Muscle layer of colon (tissue), 2 donors: ENCODE data around the gene CLDN4.
"Not testable (repeated sequence)": the region's sequence is repeated elsewhere in the genome, so short reads cannot be mapped to it uniquely, and the experiment has no call there.

ENCODE experiments used
- H3K27ac ChIP-seq: one replicate; pipeline ENCODE4 v1.7.0; 2013; ENCODE audit warnings: low read depth, mild to moderate bottlenecking, low read length, moderate library complexity
- H3K27me3 ChIP-seq, 2 donors: one replicate each; pipeline ENCODE4 v1.7.0; 2013; ENCODE audit warnings: low read length in 2 of 2, mild to moderate bottlenecking in 2 of 2; ENCODE audit not compliant: insufficient read depth in 2 of 2, control insufficient read depth in 1 of 2
- H3K36me3 ChIP-seq: one replicate; pipeline ENCODE4 v1.7.0; 2013; ENCODE audit warnings: mild to moderate bottlenecking, low read length; ENCODE audit not compliant: insufficient read depth
- H3K4me1 ChIP-seq: one replicate; pipeline ENCODE4 v1.7.0; 2013; ENCODE audit warnings: mild to moderate bottlenecking, low read length; ENCODE audit not compliant: insufficient read depth
- H3K4me3 ChIP-seq, 2 donors: one replicate each; pipeline ENCODE4 v1.7.0; 2013; ENCODE audit warnings: low read length in 2 of 2, low read depth in 1 of 2, mild to moderate bottlenecking in 1 of 2, moderate library complexity in 1 of 2
- H3K9ac ChIP-seq: one replicate; pipeline ENCODE4 v1.7.0; 2013; ENCODE audit warnings: low read length
- H3K9me3 ChIP-seq: one replicate; pipeline ENCODE4 v1.7.0; 2013; ENCODE audit warnings: mild to moderate bottlenecking, low read length
- donor health status: abdominal sarcoma.
- donor health status: Adenocarcinoma of cecum.

The CLDN4 gene

GRCh38 chr7:73830681-73831583 is at the start of gene CLDN4:
CLDN4 (plus strand) TSS chr7:73830996; CDS start chr7:73831202, 206 bp downstream.
- Histone ChIP-seq H3K36me3 (no peaks in the 10 kb centered on the region), H3K4me3 (no peak within 1 kb of the TSS), H3K9me3 (no peaks in the 10 kb centered on the region), H3K27me3 (peaks cover 6 to 9% of the 10 kb centered on the region in 2 donors), H3K27ac (no peak within 1 kb of the TSS), H3K4me1 (peaks cover 8% of the 10 kb centered on the region), H3K9ac (no peak within 1 kb of the TSS)

- no peaks in the 10 kb centered on the region for H3K4me1 ChIP-seq
- no peak overlapping the region for H3K27ac ChIP-seq
- H3K9me3 ChIP-seq = no peaks in the 10 kb centered on the region
- no peak overlapping the region for H3K9ac ChIP-seq
- no peak overlapping the region for H3K4me3 ChIP-seq
- no peaks in the 10 kb centered on the region for H3K36me3 ChIP-seq
- no peaks in the 10 kb centered on the region for H3K27me3 ChIP-seq
Measured at GRCh38 chr7:73786588-73786987, 44.2 kb upstream of the CLDN4 start.

GRCh38 chr7:73787786-73788048 is 43.1 kb upstream of the CLDN4 start:
- H3K4me3 ChIP-seq, H3K36me3 ChIP-seq, H3K9me3 ChIP-seq, H3K9ac ChIP-seq, H3K27ac ChIP-seq, H3K4me1 ChIP-seq, H3K27me3 ChIP-seq: not testable (repeated sequence)

GRCh38 chr7:73789051-73789450 is 41.7 kb upstream of the CLDN4 start:
- H3K9me3 ChIP-seq = no peaks in the 10 kb centered on the region
- no peaks in the 10 kb centered on the region for H3K36me3 ChIP-seq
- no peak overlapping the region for H3K4me3 ChIP-seq
- no peak overlapping the region for H3K27ac ChIP-seq
- H3K4me1 ChIP-seq = no peaks in the 10 kb centered on the region
- H3K27me3 ChIP-seq = no peaks in the 10 kb centered on the region
- H3K9ac ChIP-seq = no peak overlapping the region

GRCh38 chr7:73791170-73791690 is 39.6 kb upstream of the CLDN4 start:
- H3K27ac ChIP-seq, H3K9me3 ChIP-seq, H3K36me3 ChIP-seq, H3K9ac ChIP-seq, H3K4me1 ChIP-seq, H3K27me3 ChIP-seq, H3K4me3 ChIP-seq: not testable (repeated sequence)

GRCh38 chr7:73795188-73795587 is 35.6 kb upstream of the CLDN4 start:
- not testable (repeated sequence) for H3K4me3 ChIP-seq

GRCh38 chr7:73796656-73797055 is 34.1 kb upstream of the CLDN4 start:
- H3K4me1 ChIP-seq, H3K27me3 ChIP-seq, H3K9me3 ChIP-seq, H3K27ac ChIP-seq, H3K9ac ChIP-seq, H3K36me3 ChIP-seq, H3K4me3 ChIP-seq: not testable (repeated sequence)

More at GRCh38 chr7:73795188-73795587, 35.6 kb upstream of the CLDN4 start:
- not testable (repeated sequence) for H3K9me3 ChIP-seq, H3K4me1 ChIP-seq, H3K27me3 ChIP-seq, H3K27ac ChIP-seq, H3K36me3 ChIP-seq, H3K9ac ChIP-seq

GRCh38 chr7:73797176-73797575 is 33.6 kb upstream of the CLDN4 start:
- H3K9me3 ChIP-seq, H3K4me3 ChIP-seq, H3K27ac ChIP-seq, H3K9ac ChIP-seq, H3K4me1 ChIP-seq, H3K27me3 ChIP-seq, H3K36me3 ChIP-seq: not testable (repeated sequence)

GRCh38 chr7:73799282-73800141 is 31.3 kb upstream of the CLDN4 start:
- Histone ChIP-seq H3K27ac (no peak overlapping the region), H3K27me3 (no peaks in the 10 kb centered on the region), H3K9me3 (no peaks in the 10 kb centered on the region), H3K9ac (no peak overlapping the region), H3K4me1 (no peaks in the 10 kb centered on the region), H3K36me3 (no peaks in the 10 kb centered on the region), H3K4me3 (no peak overlapping the region)

GRCh38 chr7:73801577-73801976 is 29.2 kb upstream of the CLDN4 start:
- no peaks in the 10 kb centered on the region for H3K36me3 ChIP-seq
- H3K9ac ChIP-seq = no peak overlapping the region
- H3K4me3 ChIP-seq = no peak overlapping the region
- H3K4me1 ChIP-seq = no peaks in the 10 kb centered on the region
- no peak overlapping the region for H3K27ac ChIP-seq
- H3K27me3 ChIP-seq = no peaks in the 10 kb centered on the region
- no peaks in the 10 kb centered on the region for H3K9me3 ChIP-seq

- Histone ChIP-seq H3K9ac (no peak overlapping the region), H3K27me3 (no peaks in the 10 kb centered on the region), H3K9me3 (no peaks in the 10 kb centered on the region)
Measured at GRCh38 chr7:73802459-73802858, 28.3 kb upstream of the CLDN4 start.

More at GRCh38 chr7:73802459-73802858, 28.3 kb upstream of the CLDN4 start:
- Histone ChIP-seq H3K4me3 (no peak overlapping the region), H3K27ac (no peak overlapping the region), H3K4me1 (no peaks in the 10 kb centered on the region), H3K36me3 (no peaks in the 10 kb centered on the region)
